GOT3 (cell line): Measurements from ENCODE around the gene TNIP1.

Experiments
- DNase-seq: peaks from one replicate; lab custom pipeline; 2025; ENCODE audit warnings: mixed read lengths; lab: John Stamatoyannopoulos, UW

Gene TNIP1

DNA sequence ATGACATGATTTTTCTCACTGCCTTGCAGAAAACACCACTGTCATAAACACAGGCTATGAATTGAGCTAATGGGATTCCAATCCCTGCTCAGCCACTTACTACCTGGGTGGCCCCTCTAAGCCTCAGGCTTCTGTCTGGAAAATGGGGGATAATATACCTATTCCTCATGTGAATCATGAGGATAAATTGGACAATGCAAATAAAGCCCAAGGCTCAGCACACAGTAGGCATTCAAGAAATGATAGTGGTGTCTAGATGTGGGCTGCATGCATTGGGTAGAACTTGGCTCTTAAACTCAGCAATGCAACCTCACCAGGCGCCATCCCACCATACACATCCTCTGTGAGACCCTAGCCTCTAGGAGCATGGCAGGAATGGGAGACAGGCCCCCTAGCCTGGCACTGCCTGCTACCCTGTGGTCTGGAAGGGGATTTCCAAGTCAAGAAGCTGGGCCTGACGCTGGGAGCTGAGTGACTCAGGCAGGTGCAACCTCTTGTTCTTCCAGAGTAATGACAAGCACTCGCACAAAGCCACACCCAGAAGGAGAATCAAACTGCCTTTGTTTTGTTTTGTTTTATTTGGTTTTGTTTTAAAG is 2.3 kb upstream of the TNIP1 start:
- no peak for DNase-seq

DNA sequence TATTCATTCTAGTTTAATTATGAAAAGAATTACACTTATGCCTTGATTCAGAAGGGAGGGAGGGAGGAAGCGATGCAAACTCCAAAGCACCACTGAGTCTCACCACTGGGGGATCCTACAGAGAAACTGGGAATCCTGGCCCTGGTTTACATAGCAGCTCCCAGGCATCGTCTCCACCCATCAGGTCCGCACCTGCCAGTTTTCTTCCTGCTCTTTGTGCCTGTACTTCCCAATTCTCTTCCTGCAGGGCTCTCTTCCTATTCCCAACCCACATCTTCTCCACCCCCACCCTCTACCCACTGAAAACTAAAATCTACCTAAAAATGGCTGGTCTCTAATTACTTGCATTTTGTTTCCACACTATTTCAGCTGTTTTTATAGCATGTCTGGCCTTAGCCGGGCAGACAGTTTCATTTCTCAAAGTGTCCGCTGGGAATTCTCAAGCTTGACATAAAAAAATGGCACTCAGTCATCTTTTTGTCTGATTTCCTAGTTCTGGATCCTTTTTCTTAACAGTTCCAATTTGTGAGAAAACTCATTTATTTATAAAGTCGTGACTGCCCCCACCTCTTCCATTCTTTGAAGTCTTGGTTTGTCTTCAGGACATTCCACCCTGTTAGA is 1.6 kb upstream of the TNIP1 start:
- DNase-seq = no peak

DNA sequence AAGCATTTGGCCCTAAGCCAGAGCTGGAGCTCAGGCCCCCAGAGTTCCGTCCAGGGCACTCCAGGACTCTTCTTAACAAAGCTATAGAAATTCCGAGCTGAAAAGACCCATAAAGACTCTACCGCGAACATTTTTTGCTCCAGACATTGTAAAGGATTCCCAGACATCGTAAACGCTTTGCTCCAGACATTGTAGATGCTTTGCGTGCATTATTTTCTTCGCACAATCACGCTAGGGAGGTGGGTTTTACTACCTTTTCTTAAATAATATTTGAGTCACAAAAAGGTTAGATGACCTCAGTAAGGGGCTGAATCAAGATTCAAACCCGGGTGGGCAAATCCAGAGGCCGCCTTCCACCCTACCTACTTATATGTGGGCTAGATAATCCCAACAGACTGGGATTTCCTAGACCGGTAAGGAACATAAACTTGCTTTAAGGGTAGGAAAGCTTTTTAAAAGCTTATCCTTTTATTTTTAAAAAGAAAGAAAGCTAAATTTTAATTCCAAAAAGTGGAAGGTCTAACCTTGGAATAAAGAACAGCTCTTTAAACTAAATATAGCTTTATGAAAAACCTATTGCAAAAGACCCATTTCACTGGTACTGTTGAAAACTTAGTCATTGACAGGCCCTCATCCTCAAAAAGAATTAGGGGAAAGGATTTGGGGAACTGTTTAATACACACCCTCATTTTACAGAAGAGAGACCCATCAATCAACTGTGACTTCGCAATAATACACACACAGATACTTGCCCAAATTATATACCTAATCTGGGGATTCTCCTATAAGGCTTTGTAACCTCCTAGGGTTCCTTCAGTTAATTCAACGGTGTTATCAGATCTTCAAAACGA is 822 bp upstream of the TNIP1 start:
- no peak for DNase-seq

DNA sequence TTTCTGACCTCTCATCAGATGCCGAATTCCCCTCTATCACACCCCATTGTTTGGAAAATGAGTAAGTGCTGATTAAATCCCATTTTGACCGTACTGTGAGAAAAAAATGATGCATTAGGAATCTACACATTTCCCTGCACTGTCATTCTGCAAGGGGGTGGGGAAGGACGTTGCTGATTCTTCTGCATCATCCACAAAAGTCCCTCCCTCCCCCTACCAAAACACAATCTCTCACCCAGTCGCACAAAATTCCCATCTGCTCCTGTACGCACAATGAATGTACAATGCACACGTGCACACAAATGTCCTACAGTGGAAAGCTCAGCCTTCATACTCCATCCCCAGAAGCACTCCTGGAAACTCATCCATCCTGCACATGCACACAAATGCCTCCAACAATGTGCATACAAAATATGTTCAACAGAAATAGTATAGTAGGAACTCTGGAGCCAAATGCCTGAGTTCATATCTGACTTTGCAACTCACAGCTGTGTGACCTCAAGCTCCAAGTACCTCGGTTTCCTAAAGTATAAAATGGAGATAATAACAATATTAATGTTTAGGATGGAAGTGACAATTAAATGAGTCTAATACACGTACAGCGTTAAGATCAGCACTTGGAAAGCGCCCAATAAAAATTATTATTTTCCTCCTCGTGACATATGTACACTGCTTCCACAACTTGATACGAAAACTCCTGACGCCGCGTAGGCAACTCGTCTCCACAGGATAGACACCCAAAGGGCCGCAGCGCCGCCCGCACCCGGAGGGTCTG is 809 bp downstream of the TNIP1 start:
- DNase-seq = no peak

DNA sequence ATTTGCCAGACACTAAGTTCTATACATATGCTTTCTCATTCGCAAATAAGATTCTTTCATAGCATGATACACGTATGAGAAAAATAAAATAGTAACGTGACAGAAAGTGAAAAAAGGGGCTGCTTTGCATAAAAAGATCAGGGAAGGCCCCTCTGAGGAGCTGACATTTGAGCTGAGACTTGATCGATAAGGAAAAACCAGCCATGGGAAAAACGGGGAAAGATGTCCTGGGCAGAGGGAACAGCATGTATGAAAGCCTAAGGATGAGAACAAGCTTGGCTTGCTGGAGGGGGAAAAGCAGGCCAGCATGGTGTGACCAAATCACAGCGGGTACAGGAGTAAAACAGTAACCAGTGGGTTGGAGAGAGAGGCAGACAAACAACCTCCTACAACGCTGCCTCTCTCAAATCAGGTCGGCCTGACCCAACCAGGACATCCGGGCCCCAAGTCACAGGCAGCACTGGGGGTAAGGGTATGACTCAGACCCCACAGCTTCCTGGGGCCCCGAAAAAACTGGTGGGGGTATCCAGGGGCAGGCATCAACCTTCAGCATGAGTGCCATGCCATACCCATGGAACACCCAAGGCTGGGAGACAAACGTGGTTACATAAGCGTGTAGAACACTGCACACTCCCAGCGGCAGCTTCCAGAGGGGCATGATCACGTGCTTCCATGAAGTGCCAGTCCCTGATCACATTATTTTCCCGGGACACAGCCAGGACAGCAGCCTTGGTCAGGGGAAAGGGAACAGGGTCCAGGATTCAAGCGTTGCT is 2.2 kb downstream of the TNIP1 start:
- no peak for DNase-seq

DNA sequence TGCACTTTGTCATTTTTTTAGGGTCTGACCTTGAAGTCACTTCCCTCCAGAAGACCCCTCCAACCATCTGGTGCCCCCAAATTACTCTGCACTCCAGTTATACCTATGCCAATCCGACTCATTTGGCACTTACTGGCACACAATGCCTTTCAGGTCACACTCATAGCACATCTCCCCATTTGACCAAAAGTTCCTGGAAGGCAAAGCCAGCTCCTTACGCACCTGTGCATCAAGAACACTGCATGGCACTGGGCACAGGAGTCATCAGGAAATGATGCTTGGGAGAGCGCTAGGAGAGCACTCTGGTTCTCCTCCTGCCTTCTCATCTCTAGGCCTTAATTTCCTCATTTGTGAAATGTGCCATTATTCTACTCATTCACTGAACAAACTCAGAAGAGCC is 2.9 kb downstream of the TNIP1 start:
- DNase-seq = no peak

DNA sequence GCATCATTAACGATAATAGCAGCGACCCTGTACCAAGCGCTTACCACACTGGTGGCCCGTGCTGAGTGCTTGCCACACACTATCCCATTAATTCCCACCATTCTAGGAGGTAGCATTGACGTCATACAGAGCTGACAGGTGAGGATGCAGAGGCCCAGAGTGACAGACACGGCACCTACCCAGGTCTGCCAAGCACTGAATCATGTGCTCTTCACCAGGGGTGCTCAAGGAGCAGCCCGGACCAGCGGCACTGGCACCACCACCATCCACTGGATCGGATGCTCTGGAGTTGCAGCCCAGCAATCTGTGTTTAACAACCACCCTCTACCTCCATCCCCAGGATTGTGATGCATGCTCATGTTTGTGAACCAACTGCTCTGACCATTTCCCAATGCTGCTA is 3.4 kb downstream of the TNIP1 start:
- DNase-seq = no peak

DNA sequence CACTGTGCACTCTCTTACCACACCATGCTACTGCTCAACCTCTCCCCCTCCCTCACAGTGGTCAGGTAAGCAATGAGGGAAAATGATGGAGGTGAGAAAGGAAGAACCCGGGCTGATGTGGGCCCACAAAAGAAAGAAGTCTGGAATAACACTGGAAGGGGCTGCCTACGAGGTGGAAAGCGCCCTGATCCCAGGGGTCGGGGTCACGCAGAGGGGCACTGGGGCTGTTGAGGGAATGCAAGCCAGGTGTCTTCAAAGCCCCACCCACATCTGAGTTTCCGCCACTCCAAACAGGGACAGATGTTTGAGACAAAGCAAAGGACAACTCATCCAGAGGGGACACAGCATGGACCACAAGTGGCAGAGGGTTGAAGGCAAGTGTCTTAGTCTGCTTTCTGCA is 4.2 kb downstream of the TNIP1 start:
- no peak for DNase-seq

DNA sequence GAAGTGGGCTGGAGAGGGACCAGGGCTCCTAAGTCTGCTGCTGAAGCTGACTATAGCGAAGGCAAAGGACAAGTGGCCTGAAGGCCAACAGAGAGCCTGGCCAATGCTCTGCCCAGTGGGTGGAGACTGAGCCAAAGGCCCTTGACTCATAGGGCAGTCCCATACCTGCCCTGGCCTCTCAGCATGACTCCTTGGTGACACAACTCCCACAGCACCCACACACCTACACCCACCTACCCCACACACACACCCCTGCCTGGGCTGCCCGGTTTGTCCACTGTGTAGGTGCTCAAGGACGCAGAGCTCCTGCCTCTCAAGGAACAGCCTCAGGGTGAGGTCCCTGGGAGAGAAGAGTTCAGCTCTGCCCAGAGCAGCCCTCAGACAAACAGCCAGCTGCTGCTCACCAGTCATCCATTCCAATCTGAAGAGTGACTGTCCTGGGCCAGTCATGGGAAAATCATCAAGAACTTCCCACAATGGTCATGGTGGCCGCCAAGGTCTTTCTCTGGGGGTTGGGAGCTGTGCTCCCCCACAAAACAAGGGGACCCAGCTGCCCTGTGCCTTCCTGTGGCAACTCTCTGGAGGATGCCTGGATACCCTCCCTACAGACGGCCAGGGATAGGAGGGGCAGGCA is 5.0 kb downstream of the TNIP1 start:
- no peak for DNase-seq

DNA sequence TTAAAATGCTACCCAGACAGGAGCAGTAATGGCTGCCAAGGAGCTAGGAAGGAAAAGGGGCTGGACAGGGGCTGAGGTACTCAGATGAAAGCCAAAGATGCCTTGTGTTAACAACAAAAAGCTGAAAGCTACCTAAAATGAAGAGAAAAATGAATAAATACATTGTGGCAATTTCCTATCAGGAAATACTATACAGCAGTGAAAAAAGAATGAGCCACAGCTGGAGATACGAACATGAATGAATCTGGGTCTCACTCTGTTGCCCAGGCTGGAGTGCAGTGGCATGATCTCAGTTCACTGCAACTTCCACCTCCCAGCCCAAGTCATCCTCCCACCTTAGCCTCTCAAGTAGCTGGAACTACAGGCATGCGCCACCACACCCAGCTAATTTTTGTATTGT is 6.3 kb downstream of the TNIP1 start:
- no peak for DNase-seq

DNA sequence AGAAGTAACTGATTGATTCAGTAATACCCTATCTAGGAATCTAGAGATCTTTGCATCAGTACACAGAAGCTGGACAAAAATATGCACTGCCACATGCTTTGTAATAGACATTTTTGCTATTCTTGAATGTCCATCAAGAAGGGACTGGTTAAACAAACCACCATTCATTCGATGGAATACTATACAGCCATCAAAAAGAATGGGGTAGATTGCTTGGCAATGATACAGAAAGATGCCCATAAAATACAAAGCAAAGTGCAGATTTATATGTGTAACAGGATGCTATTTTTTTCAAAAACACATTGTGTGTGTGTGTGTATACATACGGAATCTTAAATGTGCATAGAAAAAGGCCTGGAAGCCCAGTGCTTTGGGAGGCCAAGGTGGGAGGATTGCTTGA is 7.6 kb downstream of the TNIP1 start:
- no peak for DNase-seq

DNA sequence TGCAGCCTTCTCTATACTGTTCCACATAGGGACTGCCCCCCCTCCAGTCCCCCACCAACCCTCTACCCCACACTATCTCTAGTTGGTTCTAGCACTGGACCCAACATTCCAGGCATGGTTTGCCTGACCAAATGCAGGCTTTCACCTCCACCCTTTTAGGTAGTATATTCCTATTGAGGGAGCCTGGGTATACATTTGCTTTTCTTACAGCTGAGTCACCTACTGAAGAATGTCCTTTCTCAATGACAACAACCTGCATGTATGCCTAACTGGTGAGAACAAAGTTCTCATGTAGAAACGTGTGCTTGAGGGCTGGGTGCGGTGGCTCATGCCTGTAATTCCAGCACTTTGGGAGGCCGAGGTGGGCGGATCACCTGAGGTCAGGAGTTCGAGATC is 8.2 kb downstream of the TNIP1 start:
- DNase-seq = no peak

DNA sequence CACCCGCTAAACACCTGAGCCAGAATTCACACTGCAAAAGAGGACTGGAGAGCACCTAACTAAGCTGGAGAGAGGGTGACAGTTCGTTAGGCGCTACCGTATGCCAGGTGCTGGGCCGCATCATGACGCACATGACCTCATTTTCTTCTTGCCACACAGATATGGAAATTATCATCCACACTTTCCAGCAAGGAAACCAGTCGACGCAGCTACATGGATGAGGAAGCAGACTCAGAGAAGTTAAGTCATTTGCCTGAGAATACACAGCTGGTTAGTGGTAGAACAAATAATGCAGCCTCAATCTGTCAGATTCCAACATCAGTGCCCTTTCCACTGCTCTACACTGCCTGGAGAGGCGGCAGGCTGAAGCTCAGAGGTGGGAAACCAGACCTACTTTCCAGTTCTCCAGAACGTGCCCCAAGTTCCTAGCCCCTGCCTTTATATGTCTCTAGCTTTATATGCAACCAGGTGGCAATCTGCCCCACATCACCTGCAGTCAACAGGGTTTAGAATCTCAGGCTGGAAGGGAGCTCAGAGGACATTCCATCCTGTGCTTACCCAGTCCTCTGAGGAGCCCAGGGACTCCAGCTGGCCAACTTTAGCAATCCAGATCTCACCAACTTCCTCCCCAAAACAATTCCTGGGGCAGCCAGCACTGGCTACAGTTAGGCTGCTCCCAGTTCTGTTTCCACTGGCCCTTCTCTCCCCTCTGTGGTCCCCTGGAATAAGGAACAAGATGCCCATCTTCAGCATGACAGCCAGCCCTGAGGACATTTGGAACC is 8.8 kb downstream of the TNIP1 start:
- DNase-seq = no peak

DNA sequence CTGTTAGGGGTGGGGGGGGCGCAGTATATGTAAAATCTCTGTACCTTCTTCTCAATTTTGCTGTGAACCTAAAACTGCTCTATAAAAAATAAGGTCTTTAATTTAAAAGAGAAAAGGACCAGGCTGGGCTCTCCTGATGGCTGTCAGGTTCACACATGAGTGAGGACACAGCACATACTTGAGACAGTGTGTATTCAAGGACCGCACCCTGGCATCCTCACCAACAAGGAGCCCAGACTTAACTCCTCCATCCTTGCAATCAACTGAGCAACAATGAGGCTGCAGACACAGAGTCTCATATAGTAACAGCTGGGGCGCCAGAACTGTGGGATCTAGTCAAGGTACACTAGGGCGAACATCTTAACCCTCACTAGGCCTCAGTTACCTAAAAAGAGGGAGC is 9.8 kb downstream of the TNIP1 start:
- DNase-seq = no peak

DNA sequence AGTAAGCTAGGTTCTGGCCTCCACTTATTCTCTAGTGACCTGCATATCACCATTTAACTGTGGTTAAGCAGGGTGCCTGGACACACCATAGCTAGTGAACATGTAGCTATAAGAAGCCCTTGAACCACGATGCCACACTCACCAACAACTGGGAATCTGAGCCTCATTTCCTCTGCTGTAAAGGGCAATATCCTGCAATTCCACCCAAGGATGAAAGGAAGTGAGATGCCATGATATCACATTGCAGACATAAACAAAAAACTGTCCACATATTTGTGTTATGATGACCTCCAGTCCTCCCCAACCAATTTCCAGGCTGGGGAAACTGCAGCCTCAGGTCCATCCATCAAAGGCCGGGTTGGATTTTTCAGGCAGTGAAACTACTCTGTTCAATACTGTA is 10.4 kb downstream of the TNIP1 start:
- no peak for DNase-seq

DNA sequence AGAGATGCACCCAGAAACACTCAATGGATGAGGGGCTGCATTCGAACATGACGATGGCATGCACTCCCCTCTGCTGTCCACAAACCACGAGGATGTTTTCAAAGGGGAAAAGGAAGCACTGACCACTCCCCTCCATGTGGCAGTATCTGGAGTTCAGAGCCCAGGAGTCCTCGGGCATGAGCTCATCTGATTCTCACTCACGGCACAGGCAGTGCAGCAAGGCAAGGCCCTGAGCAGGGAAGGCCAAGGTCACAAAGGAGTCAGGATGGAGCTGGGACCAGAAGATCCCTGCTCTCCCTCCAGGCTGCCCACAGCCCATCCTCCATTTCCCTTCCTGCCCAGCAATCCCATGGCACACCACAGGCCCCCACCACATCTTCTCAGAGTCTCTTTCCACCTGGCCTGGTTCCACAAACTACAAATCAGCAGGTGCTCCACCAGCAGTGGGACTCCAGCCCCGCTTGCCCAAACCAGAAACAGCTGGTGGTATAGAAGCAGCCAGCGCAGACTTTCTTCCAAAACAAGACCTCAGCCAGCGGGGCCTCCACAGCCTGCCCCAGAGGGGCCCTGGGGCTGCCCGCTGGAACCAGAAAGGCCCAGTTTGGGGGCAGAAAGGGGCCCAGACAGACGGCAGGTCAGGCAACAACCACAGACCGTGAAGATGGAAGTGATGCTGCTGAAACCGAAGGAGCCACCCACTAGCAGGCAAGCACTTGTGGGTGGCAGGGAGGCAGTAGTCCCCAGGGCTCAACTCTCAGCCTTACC is 12.2 kb downstream of the TNIP1 start:
- no peak for DNase-seq

DNA sequence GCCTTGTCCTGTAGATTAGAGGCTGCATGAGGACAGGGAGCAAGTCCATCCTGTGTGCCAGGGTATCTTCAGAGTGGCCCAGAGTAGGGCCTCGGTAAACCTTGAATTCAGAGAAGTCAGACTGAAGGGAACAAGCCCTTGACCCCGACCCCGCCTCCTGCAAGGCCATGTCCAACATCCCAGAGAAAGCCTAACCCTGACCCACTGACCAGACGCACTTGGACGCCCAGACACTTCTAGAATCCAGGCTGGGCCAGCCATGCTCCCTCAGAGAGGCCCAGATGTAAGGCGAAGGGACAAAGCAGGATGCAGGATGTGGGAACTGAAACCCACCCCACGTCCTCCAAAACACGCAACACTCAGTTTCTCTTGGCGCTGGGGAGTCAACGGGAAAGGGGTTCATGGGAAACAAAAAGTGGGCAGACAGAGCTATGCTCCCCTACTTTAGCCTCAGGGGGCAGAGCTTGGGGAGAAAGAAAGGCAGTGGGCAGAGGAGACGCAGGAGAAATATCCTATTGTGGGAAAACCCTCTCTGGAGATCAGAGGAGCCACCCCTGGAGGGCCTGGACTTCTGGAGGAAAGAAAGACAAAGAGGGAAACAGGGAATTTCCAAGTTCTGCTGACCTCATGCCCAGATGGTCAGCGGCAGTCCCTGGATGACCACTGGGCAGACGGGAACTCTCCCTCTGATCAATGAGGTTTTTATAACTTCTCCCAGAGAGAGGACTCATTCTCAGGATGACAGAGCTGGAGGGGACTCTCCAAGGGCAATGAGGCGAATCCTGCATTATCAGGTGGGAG is 13.0 kb downstream of the TNIP1 start:
- DNase-seq = no peak

DNA sequence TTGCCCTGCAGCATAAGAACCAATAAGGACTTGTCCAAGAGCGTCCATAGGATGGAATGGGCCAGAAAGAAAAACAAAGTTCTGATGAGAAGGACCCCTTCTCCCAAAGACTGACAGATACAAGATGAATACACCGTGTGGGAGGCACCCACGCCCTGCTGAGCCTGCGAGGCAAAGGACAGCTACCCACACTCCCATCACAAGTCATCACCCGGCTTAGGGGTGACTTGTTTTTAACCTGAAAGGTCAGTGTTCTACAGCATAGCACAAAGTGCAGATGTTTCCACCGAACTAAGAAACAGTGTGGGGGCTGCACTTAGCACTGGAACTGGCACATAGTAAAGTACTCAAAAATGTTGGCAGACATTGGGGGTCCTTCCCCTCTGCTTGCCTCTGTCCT is 13.9 kb downstream of the TNIP1 start:
- no peak for DNase-seq

DNA sequence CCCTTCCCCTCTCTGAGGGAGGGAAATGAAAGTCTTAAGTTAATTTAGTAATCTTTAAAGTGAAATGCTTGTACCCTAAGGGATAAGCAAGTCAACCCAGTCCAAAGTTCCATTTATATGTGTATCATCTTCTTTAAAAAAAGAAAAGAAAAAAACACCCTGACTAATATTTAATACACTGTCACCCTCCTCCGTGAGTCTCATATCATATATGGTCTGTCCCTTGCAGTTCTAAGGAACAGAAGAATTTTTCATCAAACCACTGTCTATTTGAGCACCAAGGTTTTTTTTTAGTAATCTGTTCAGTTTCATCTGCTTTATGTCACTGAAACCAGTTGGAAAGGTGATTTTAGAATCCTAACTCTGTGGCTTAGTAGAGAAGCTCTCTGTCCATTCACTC is 15.2 kb downstream of the TNIP1 start:
- no peak for DNase-seq
